Activated naive CD8-positive, alpha-beta T cell (primary cell): ENCODE results near the gene NXPH4.

Source experiments
- H3K27ac Mint-ChIP-seq: one replicate; pipeline ENCODE4 v1.8.0; 2021; ENCODE audit warnings: mixed read lengths
- H3K27me3 Mint-ChIP-seq: one replicate; pipeline ENCODE4 v1.8.0; 2021; ENCODE audit warnings: mixed read lengths
- H3K36me3 Mint-ChIP-seq: one replicate; pipeline ENCODE4 v1.8.0; 2021; ENCODE audit warnings: mixed read lengths
- H3K4me1 Mint-ChIP-seq: one replicate; pipeline ENCODE4 v1.8.0; 2021; ENCODE audit warnings: low read depth, mixed read lengths
- H3K4me3 Mint-ChIP-seq: one replicate; pipeline ENCODE4 v1.8.0; 2021; ENCODE audit warnings: mild to moderate bottlenecking, mixed read lengths
- H3K9me3 Mint-ChIP-seq: one replicate; pipeline ENCODE4 v1.8.0; 2021; ENCODE audit warnings: low read depth, mixed read lengths

NXPH4 gene

GRCh38 chr12:57226588-57227314, 10.2 kb downstream of the NXPH4 start:
- Mint-ChIP-seq H3K27me3 (peaks cover 25% of the 10 kb centered on the region), H3K27ac (peak overlapping the region; percentile 50), H3K36me3 (peaks cover 8% of the 10 kb centered on the region), H3K4me1 (peaks cover 55% of the 10 kb centered on the region), H3K4me3 (peak overlapping the region; percentile 65), H3K9me3 (no peaks in the 10 kb centered on the region)

GRCh38 chr12:57227315-57228115, 10.9 kb downstream of the NXPH4 start:
- no peak overlapping the region for H3K27ac Mint-ChIP-seq
- H3K9me3 Mint-ChIP-seq: no peaks in the 10 kb centered on the region
- H3K27me3 Mint-ChIP-seq: peaks cover 21% of the 10 kb centered on the region
- peaks cover 8% of the 10 kb centered on the region for H3K36me3 Mint-ChIP-seq
- H3K4me3 Mint-ChIP-seq: peak overlapping the region; percentile 14
- H3K4me1 Mint-ChIP-seq: peaks cover 53% of the 10 kb centered on the region

- H3K9me3 Mint-ChIP-seq: no peaks in the 10 kb centered on the region
- H3K27me3 Mint-ChIP-seq: peaks cover 10% of the 10 kb centered on the region
- peak overlapping the region; percentile 98 for H3K4me3 Mint-ChIP-seq
- peaks cover 51% of the 10 kb centered on the region for H3K4me1 Mint-ChIP-seq
- H3K36me3 Mint-ChIP-seq: peaks cover 12% of the 10 kb centered on the region
- H3K27ac Mint-ChIP-seq: peak overlapping the region; percentile 98
Measured at GRCh38 chr12:57229046-57229633, 12.5 kb downstream of the NXPH4 start.

- H3K27ac Mint-ChIP-seq: peak within 1 kb of the TSS; percentile 98
- peaks cover 53% of the 10 kb centered on the region for H3K4me1 Mint-ChIP-seq
- no peaks in the 10 kb centered on the region for H3K9me3 Mint-ChIP-seq
- H3K4me3 Mint-ChIP-seq: peak within 1 kb of the TSS; percentile 98
- peaks cover 17% of the 10 kb centered on the region for H3K36me3 Mint-ChIP-seq
- peaks cover 10% of the 10 kb centered on the region for H3K27me3 Mint-ChIP-seq
Measured at GRCh38 chr12:57229634-57230380, 13.2 kb downstream of the NXPH4 start, which contains the start of gene SHMT2. SHMT2 (plus strand) TSS chr12:57229711; CDS start chr12:57229779, 68 bp downstream.

GRCh38 chr12:57230381-57231155, 14.0 kb downstream of the NXPH4 start:
- H3K4me3 Mint-ChIP-seq: peak overlapping the region; percentile 98
- H3K4me1 Mint-ChIP-seq: peaks cover 50% of the 10 kb centered on the region
- peaks cover 17% of the 10 kb centered on the region for H3K36me3 Mint-ChIP-seq
- peaks cover 8% of the 10 kb centered on the region for H3K27me3 Mint-ChIP-seq
- H3K27ac Mint-ChIP-seq: peak overlapping the region; percentile 98
- H3K9me3 Mint-ChIP-seq: no peaks in the 10 kb centered on the region

DNA sequence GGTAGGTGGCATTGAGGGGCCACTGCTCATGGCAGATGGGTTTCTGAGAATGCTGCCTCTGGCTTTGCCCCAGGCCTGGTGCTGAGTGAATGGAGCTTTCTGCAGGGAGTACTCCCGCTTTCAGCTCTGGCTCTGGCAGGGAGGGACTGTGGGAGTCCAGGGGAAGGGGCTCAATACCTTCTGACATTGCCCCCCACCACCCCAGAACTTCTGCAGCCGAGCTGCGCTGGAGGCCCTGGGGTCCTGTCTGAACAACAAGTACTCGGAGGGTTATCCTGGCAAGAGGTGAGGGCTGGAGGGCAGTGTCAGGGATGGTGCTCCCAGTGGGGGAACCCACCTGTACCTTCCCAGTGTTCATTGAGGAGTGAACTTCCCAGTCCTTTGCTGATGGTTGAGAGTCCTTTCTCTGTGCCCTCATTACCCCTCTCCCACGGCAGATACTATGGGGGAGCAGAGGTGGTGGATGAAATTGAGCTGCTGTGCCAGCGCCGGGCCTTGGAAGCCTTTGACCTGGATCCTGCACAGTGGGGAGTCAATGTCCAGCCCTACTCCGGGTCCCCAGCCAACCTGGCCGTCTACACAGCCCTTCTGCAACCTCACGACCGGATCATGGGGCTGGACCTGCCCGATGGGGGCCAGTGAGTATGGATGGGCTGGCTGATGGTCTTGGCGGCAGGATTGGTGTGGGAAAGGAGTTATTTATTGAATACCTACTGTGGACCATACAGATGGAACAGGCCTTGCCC, 14.9 kb downstream of the NXPH4 start:
- peaks cover 5% of the 10 kb centered on the region for H3K27me3 Mint-ChIP-seq
- H3K4me3 Mint-ChIP-seq: peak overlapping the region; percentile 98
- no peak overlapping the region for H3K27ac Mint-ChIP-seq
- H3K4me1 Mint-ChIP-seq: peaks cover 45% of the 10 kb centered on the region
- no peaks in the 10 kb centered on the region for H3K9me3 Mint-ChIP-seq
- H3K36me3 Mint-ChIP-seq: peaks cover 17% of the 10 kb centered on the region

DNA sequence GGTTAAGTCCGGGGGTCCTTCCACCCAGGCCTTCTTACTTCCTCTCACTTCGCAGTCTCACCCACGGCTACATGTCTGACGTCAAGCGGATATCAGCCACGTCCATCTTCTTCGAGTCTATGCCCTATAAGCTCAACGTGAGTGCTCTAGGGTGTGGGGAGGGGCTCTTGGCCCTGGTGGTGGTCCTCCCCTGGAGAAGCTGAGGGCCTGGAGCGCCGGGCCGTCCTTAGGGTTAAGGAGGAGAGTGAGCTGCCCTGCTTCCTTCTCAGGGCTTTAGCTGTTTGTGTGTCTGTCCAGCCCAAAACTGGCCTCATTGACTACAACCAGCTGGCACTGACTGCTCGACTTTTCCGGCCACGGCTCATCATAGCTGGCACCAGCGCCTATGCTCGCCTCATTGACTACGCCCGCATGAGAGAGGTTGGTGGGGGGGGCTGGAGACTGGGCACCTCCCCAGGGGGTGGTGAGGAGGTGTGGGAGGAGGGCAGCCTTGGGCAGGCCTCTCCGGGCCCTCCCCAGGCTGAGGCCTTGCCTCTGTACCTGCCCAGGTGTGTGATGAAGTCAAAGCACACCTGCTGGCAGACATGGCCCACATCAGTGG, 15.7 kb downstream of the NXPH4 start:
- Mint-ChIP-seq H3K4me3 (peak overlapping the region; percentile 98), H3K27ac (no peak overlapping the region), H3K4me1 (peaks cover 47% of the 10 kb centered on the region), H3K27me3 (peaks cover 5% of the 10 kb centered on the region), H3K9me3 (no peaks in the 10 kb centered on the region), H3K36me3 (peaks cover 17% of the 10 kb centered on the region)

DNA sequence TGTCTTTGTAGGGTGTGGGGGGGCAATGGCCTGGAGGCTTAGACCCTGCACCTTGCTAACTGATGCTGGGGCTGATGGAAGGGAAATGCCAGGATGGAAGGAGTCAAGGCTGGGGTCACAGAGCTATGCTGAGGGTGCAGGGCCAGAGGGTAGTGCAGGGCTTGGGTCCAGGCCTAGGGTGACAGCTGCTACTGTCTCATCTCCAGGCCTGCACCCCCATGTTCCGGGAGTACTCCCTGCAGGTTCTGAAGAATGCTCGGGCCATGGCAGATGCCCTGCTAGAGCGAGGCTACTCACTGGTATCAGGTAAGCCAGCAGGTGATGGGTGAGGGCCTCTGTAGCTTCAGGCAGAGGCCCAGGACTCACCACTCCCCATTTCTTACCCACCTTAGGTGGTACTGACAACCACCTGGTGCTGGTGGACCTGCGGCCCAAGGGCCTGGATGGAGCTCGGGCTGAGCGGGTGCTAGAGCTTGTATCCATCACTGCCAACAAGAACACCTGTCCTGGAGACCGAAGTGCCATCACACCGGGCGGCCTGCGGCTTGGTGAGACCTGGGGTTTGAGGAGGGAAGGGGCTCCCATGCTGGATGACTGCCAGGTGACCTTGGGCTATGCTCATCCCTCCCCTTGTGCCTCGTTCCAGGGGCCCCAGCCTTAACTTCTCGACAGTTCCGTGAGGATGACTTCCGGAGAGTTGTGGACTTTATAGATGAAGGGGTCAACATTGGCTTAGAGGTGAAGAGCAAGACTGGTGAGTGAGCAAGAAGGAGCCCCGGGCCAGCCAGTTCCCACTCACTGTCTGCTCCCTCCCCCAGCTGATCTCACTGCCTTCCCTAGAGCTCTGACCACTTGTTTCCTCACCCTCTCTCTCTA, 17.0 kb downstream of the NXPH4 start:
- H3K9me3 Mint-ChIP-seq: no peaks in the 10 kb centered on the region
- peaks cover 7% of the 10 kb centered on the region for H3K27me3 Mint-ChIP-seq
- H3K27ac Mint-ChIP-seq: no peak overlapping the region
- H3K4me1 Mint-ChIP-seq: peaks cover 48% of the 10 kb centered on the region
- peak overlapping the region; percentile 15 for H3K4me3 Mint-ChIP-seq
- H3K36me3 Mint-ChIP-seq: peaks cover 17% of the 10 kb centered on the region

- Mint-ChIP-seq H3K36me3 (peaks cover 17% of the 10 kb centered on the region), H3K4me1 (peaks cover 47% of the 10 kb centered on the region), H3K4me3 (peak overlapping the region; percentile 15), H3K27me3 (peaks cover 10% of the 10 kb centered on the region), H3K27ac (no peak overlapping the region), H3K9me3 (no peaks in the 10 kb centered on the region)
Measured at GRCh38 chr12:57234233-57234570, 17.6 kb downstream of the NXPH4 start.

- Mint-ChIP-seq H3K27me3 (peaks cover 10% of the 10 kb centered on the region), H3K36me3 (peaks cover 17% of the 10 kb centered on the region), H3K4me3 (no peak overlapping the region), H3K27ac (no peak overlapping the region), H3K4me1 (peaks cover 48% of the 10 kb centered on the region), H3K9me3 (no peaks in the 10 kb centered on the region)
Measured at GRCh38 chr12:57234571-57235016, 18.0 kb downstream of the NXPH4 start.

GRCh38 chr12:57235017-57235727, 18.6 kb downstream of the NXPH4 start:
- Mint-ChIP-seq H3K4me1 (peaks cover 47% of the 10 kb centered on the region), H3K27ac (no peak overlapping the region), H3K27me3 (peaks cover 10% of the 10 kb centered on the region), H3K9me3 (no peaks in the 10 kb centered on the region), H3K36me3 (peaks cover 15% of the 10 kb centered on the region), H3K4me3 (no peak overlapping the region)

GRCh38 chr12:57235728-57236131, 19.1 kb downstream of the NXPH4 start:
- Mint-ChIP-seq H3K9me3 (no peaks in the 10 kb centered on the region), H3K4me3 (no peak overlapping the region), H3K27ac (no peak overlapping the region), H3K36me3 (peaks cover 10% of the 10 kb centered on the region), H3K4me1 (peaks cover 47% of the 10 kb centered on the region), H3K27me3 (peaks cover 14% of the 10 kb centered on the region)
